NCI-H526 treated with DMSO at 0.1 percent for 48 hours (cell line): Measurements from ENCODE around the gene CFAP97D1.

Experiments
- DNase-seq: peaks from one replicate; lab custom pipeline; 2025; lab: John Stamatoyannopoulos, UW

The CFAP97D1 gene

GRCh38 chr17:43780135-43780534 is at the start of gene CFAP97D1:
Gene CFAP97D1 (plus strand): TSS chr17:43780435. CDS start chr17:43780463, 28 bp downstream.
- no peak for DNase-seq

- no peak for DNase-seq
Observed at GRCh38 chr17:43732958-43733357, 47.3 kb upstream of the CFAP97D1 start.

GRCh38 chr17:43733956-43734355 is 46.3 kb upstream of the CFAP97D1 start:
- no peak for DNase-seq

GRCh38 chr17:43734376-43734775 is 45.9 kb upstream of the CFAP97D1 start:
- no peak for DNase-seq

- no peak for DNase-seq
Observed at GRCh38 chr17:43736389-43736788, 43.8 kb upstream of the CFAP97D1 start.

- DNase-seq = no peak
Observed at GRCh38 chr17:43737722-43738121, 42.5 kb upstream of the CFAP97D1 start.

- no peak for DNase-seq
Observed at GRCh38 chr17:43740541-43740940, 39.7 kb upstream of the CFAP97D1 start.

GRCh38 chr17:43741636-43742035 is 38.6 kb upstream of the CFAP97D1 start:
- no peak for DNase-seq

GRCh38 chr17:43745541-43745940 is 34.7 kb upstream of the CFAP97D1 start:
- DNase-seq = no peak

- DNase-seq = no peak
Observed at GRCh38 chr17:43750153-43750552, 30.1 kb upstream of the CFAP97D1 start.

GRCh38 chr17:43753493-43754129 is 26.6 kb upstream of the CFAP97D1 start:
- no peak for DNase-seq

- DNase-seq = no peak
Observed at GRCh38 chr17:43754947-43755346, 25.3 kb upstream of the CFAP97D1 start.

- no peak for DNase-seq
Observed at GRCh38 chr17:43755389-43755875, 24.8 kb upstream of the CFAP97D1 start.

GRCh38 chr17:43756201-43756600 is 24.0 kb upstream of the CFAP97D1 start:
- DNase-seq = no peak

- DNase-seq = no peak
Observed at GRCh38 chr17:43757171-43757660, 23.0 kb upstream of the CFAP97D1 start.

- DNase-seq = no peak
Observed at GRCh38 chr17:43758086-43758485, 22.1 kb upstream of the CFAP97D1 start.

- no peak for DNase-seq
Observed at GRCh38 chr17:43758497-43759174, 21.6 kb upstream of the CFAP97D1 start, which contains the start of gene SOST. Gene SOST (minus strand): TSS chr17:43758791. CDS start chr17:43758741, 50 bp downstream.

- no peak for DNase-seq
Observed at GRCh38 chr17:43759836-43760235, 20.4 kb upstream of the CFAP97D1 start.

- peak; percentile 69 for DNase-seq
Observed at GRCh38 chr17:43760254-43760852, 19.9 kb upstream of the CFAP97D1 start.

- DNase-seq = no peak
Observed at GRCh38 chr17:43766413-43767052, 13.7 kb upstream of the CFAP97D1 start.

GRCh38 chr17:43767053-43767712 is 13.1 kb upstream of the CFAP97D1 start:
- DNase-seq = no peak

- no peak for DNase-seq
Observed at GRCh38 chr17:43767713-43768059, 12.5 kb upstream of the CFAP97D1 start.
